C4-2B (cell line): ENCODE results near the gene ITGA11.

Source experiments
- ZFX ChIP-seq: fragments of 450-650 bp; IDR thresholded peaks from 2 replicates; pipeline ENCODE4 v1.6.1; 2017
- TF ChIP-seq, protein P1 (sequence below): fragments of 450-650 bp; conservative IDR thresholded peaks from 2 replicates; pipeline ENCODE4 v1.5.1; 2017; ENCODE audit warnings: mild to moderate bottlenecking

DNA sequence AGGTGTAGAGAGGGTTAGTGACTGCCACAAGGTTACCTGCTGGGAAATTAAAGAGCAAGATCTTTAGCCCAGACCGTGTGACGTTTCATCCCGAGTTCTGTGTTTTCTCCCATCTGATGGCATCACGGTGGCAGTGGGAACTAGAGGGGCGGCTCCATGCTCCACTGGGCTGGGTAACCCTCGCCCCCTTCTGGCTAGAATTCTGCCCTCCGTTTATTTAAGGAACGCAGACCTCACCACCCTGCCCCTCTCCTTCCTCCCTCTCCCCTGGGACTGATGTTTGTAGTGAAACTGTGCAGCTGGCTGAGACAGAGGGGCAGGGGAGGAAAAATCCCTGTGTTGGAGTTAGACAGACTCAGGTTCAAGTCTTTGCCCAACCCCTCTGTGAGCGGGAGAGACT lies 65.6 kb downstream of the ITGA11 start:
- TF ChIP-seq ZFX: no peak
- TF ChIP-seq, protein P1, sequence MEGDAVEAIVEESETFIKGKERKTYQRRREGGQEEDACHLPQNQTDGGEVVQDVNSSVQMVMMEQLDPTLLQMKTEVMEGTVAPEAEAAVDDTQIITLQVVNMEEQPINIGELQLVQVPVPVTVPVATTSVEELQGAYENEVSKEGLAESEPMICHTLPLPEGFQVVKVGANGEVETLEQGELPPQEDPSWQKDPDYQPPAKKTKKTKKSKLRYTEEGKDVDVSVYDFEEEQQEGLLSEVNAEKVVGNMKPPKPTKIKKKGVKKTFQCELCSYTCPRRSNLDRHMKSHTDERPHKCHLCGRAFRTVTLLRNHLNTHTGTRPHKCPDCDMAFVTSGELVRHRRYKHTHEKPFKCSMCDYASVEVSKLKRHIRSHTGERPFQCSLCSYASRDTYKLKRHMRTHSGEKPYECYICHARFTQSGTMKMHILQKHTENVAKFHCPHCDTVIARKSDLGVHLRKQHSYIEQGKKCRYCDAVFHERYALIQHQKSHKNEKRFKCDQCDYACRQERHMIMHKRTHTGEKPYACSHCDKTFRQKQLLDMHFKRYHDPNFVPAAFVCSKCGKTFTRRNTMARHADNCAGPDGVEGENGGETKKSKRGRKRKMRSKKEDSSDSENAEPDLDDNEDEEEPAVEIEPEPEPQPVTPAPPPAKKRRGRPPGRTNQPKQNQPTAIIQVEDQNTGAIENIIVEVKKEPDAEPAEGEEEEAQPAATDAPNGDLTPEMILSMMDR: no peak
